ENCODE measurements around the gene SIN3B. TPM values are rescaled to one million over a fixed set of nuclear protein-coding genes. Genes with fewer than 3 reads are reported as not detected.

Gene SIN3B
- total RNA-seq, 3 donors from 2014 or later (not counting 1 experiment from before 2014, with no cell fraction given): 58.4 to 70.1 (median 60.2) TPM

- Mint-ChIP-seq H3K9me3 (no peaks in the 10 kb centered on the region), H3K4me1 (peaks cover 13 to 15% of the 10 kb centered on the region in 2 donors), H3K27me3 (ENCODE audit: low read depth in 2 of 2) (peaks cover 0 to 3% of the 10 kb centered on the region in 2 donors), H3K36me3 (no peaks in the 10 kb centered on the region), H3K4me3 (no peak overlapping the region), H3K27ac (no peak overlapping the region)
- TF ChIP-seq CTCF (IDR thresholded peaks at IDR 0.05): no peak
- DNase-seq: no peak
- H3K9me3 ChIP-seq (ENCODE audit: control insufficient read depth, insufficient read depth, low read length): no peaks in the 10 kb centered on the region
- intact Hi-C loops (cut with micrococcal nuclease): no loop called here
- WGBS (ENCODE audit: insufficient coverage): 89% methylated on average over 7 of the region's 7 CpGs
- no peak for ATAC-seq
- H3K36me3 ChIP-seq (ENCODE audit: control insufficient read depth, insufficient read depth, low read length): no peaks in the 10 kb centered on the region
- no peak overlapping the region for H3K4me3 ChIP-seq (ENCODE audit: low read length)
- peaks cover 2% of the 10 kb centered on the region for H3K27me3 ChIP-seq (ENCODE audit: control insufficient read depth, insufficient read depth, low read length)
- peaks cover 17% of the 10 kb centered on the region for H3K4me1 ChIP-seq (ENCODE audit: control insufficient read depth, insufficient read depth, low read length)
- no peak overlapping the region for H3K27ac ChIP-seq (ENCODE audit: low read length)
These were observed 74.1 kb downstream of the SIN3B start for GRCh38 chr19:16903347-16903746.

GRCh38 chr19:16904599-16904998, 75.4 kb downstream of the SIN3B start:
- Histone ChIP-seq H3K4me1 (ENCODE audit: control insufficient read depth, insufficient read depth, low read length) (peaks cover 7% of the 10 kb centered on the region), H3K27ac (ENCODE audit: low read length) (no peak overlapping the region), H3K9me3 (ENCODE audit: control insufficient read depth, insufficient read depth, low read length) (no peaks in the 10 kb centered on the region), H3K4me3 (ENCODE audit: low read length) (no peak overlapping the region), H3K36me3 (ENCODE audit: control insufficient read depth, insufficient read depth, low read length) (no peaks in the 10 kb centered on the region), H3K27me3 (ENCODE audit: control insufficient read depth, insufficient read depth, low read length) (peaks cover 2% of the 10 kb centered on the region)
- H3K4me1 Mint-ChIP-seq: peaks cover 5 to 6% of the 10 kb centered on the region in 2 donors
- ATAC-seq (no peak), DNase-seq (no peak)
- H3K4me3 Mint-ChIP-seq: no peak overlapping the region
- TF ChIP-seq CTCF (IDR thresholded peaks at IDR 0.05): no peak
- H3K36me3 Mint-ChIP-seq: no peaks in the 10 kb centered on the region
- intact Hi-C loops (cut with micrococcal nuclease): no loop called here
- no peak overlapping the region for H3K27ac Mint-ChIP-seq
- H3K27me3 Mint-ChIP-seq (ENCODE audit: low read depth in 2 of 2): peaks cover 0 to 3% of the 10 kb centered on the region in 2 donors
- H3K9me3 Mint-ChIP-seq: no peaks in the 10 kb centered on the region
- 44% methylated on average over 5 of the region's 5 CpGs for WGBS (ENCODE audit: insufficient coverage)

GRCh38 chr19:16908759-16909158, 79.6 kb downstream of the SIN3B start:
- Mint-ChIP-seq H3K4me3 (no peak overlapping the region), H3K27me3 (ENCODE audit: low read depth in 2 of 2) (peaks cover 0 to 3% of the 10 kb centered on the region in 2 donors), H3K4me1 (no peaks in the 10 kb centered on the region), H3K9me3 (peaks cover 0 to 7% of the 10 kb centered on the region in 2 donors), H3K27ac (no peak overlapping the region), H3K36me3 (peaks cover 18% of the 10 kb centered on the region)
- intact Hi-C loops (cut with micrococcal nuclease): no loop called here
- H3K4me3 ChIP-seq (ENCODE audit: low read length): no peak overlapping the region
- peaks cover 16% of the 10 kb centered on the region for H3K9me3 ChIP-seq (ENCODE audit: control insufficient read depth, insufficient read depth, low read length)
- H3K4me1 ChIP-seq (ENCODE audit: control insufficient read depth, insufficient read depth, low read length): no peaks in the 10 kb centered on the region
- DNase-seq (no peak), ATAC-seq (no peak)
- TF ChIP-seq CTCF (IDR thresholded peaks at IDR 0.05): no peak
- no peaks in the 10 kb centered on the region for H3K36me3 ChIP-seq (ENCODE audit: control insufficient read depth, insufficient read depth, low read length)
- no peak overlapping the region for H3K27ac ChIP-seq (ENCODE audit: low read length)
- WGBS (ENCODE audit: insufficient coverage): 78% methylated on average over 12 of the region's 12 CpGs
- H3K27me3 ChIP-seq (ENCODE audit: control insufficient read depth, insufficient read depth, low read length): peaks cover 2% of the 10 kb centered on the region

DNA sequence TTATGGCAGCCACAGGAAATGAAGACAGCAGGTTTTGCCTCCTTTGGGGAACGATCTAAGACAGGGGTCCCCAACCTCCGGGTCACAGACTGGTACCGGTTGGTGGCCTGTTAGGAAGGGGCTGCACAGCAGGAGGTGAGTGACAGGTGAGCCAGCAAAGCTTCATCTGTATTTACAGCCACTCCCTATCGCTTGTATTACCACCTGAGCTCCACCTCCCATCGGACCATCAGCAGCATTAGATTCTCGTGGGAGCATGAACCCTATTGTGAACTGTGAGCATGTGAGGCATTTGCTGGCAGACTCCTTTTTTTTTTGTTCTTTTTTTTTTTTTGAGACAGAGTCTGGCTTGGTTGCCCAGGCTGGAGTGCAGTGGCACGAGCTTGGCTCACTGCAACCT, 81.8 kb downstream of the SIN3B start:
- Histone ChIP-seq H3K27ac (ENCODE audit: low read length) (no peak overlapping the region), H3K4me3 (ENCODE audit: low read length) (no peak overlapping the region), H3K27me3 (ENCODE audit: control insufficient read depth, insufficient read depth, low read length) (no peaks in the 10 kb centered on the region), H3K36me3 (ENCODE audit: control insufficient read depth, insufficient read depth, low read length) (no peaks in the 10 kb centered on the region), H3K4me1 (ENCODE audit: control insufficient read depth, insufficient read depth, low read length) (no peaks in the 10 kb centered on the region), H3K9me3 (ENCODE audit: control insufficient read depth, insufficient read depth, low read length) (peaks cover 16% of the 10 kb centered on the region)
- TF ChIP-seq CTCF (IDR thresholded peaks at IDR 0.05): no peak
- no peak for DNase-seq
- no peak overlapping the region for H3K4me3 Mint-ChIP-seq
- no peaks in the 10 kb centered on the region for H3K4me1 Mint-ChIP-seq
- WGBS (ENCODE audit: insufficient coverage): 89% methylated on average over 6 of the region's 7 CpGs
- H3K9me3 Mint-ChIP-seq: peaks cover 0 to 7% of the 10 kb centered on the region in 2 donors
- H3K36me3 Mint-ChIP-seq: peaks cover 18% of the 10 kb centered on the region
- peaks cover 0 to 6% of the 10 kb centered on the region in 2 donors for H3K27me3 Mint-ChIP-seq (ENCODE audit: low read depth in 2 of 2)
- intact Hi-C loops (cut with micrococcal nuclease): no loop called here
- ATAC-seq: no peak
- H3K27ac Mint-ChIP-seq: no peak overlapping the region
